ENCODE measurements around the gene KIF4B. TPM values are rescaled to one million over a fixed set of nuclear protein-coding genes. Genes with fewer than 3 reads are reported as not detected.
A peak's percentile ranks its signal among the peaks of the same experiment; 100 is the strongest.

KIF4B gene
- total RNA-seq (2021; fragmentation: NEBNext Ultra II Directional; extraction: Animal tissue kit (Norgen Biotek cat#: 25700)) (0.08 and 0.15 TPM in 2 replicates), polyA plus RNA-seq (2011; rRNA removed) (0.02 TPM in 2 replicates), polyA minus RNA-seq (2011; rRNA and poly(A)+ RNA removed) (0.03 and 0.12 TPM in 2 replicates)
- 0.01 TPM for polyA plus RNA-seq (2011; cell fraction: cytosol; rRNA removed)
- 0.04 TPM for polyA plus RNA-seq (2011; cell fraction: nucleus; rRNA removed)
- polyA plus RNA-seq (2012, experiment 1 of 2) = 0.04 to 0.18 TPM (median 0.08 TPM) in 3 of 4 replicates, not detected in the other
- not detected for polyA plus RNA-seq (2012, experiment 2 of 2)
- 0.04 TPM for polyA plus RNA-seq (2013, experiment 1 of 2)
- not detected for polyA plus RNA-seq (2013, experiment 2 of 2)
- polyA minus RNA-seq (2011; cell fraction: cytosol; rRNA and poly(A)+ RNA removed) = not detected
- not detected for polyA minus RNA-seq (2011; cell fraction: nucleus; rRNA and poly(A)+ RNA removed)
- long read RNA-seq, experiment 1 = 0 reads
- long read RNA-seq, experiment 2 = 0 reads

- ChIA-PET CTCF (ENCODE audit: partially characterized antibody) (interaction anchor here (1.5 to 4.2 kb wide), 2 partner anchors 12 to 14 kb away, joined by 3 to 23 read pairs; no protein-coding TSS in a partner anchor), POLR2A (ENCODE audit: partially characterized antibody) (no interaction called here)
- Histone ChIP-seq H3K27me3 (replicated peaks in 1 of 4; ENCODE audit: control insufficient read depth in 3 of 4, extremely low read depth in 1 of 4, insufficient read depth in 3 of 4, low read length in 3 of 4) (no peaks in the 10 kb centered on the region), H2AFZ (ENCODE audit: low read length) (no peak within 1 kb of the TSS), H3K18ac (ENCODE audit: extremely low read depth, low read length) (no peak within 1 kb of the TSS), H3K79me1 (ENCODE audit: low read depth, low read length) (no peaks in the 10 kb centered on the region), H3K79me2 (ENCODE audit: control insufficient read depth in 1 of 2, insufficient read depth in 2 of 2, low read length in 2 of 2) (no peaks in the 10 kb centered on the region), H3K9me3 (ENCODE audit: insufficient read depth in 2 of 2, low read depth in 1 of 2, low read length in 1 of 2) (no peaks in the 10 kb centered on the region), H3K23ac (ENCODE audit: insufficient read length) (no peak within 1 kb of the TSS), H2BK15ac (ENCODE audit: low read length) (no peak within 1 kb of the TSS), H2AK5ac (ENCODE audit: low read depth, low read length) (no peak within 1 kb of the TSS), H4K20me1 (replicated peaks in 1 of 2; ENCODE audit: control insufficient read depth in 1 of 2, insufficient read depth in 2 of 2, low read length in 2 of 2) (no peaks in the 10 kb centered on the region), H3K4me1 (replicated peaks in 1 of 4; ENCODE audit: control insufficient read depth in 3 of 4, insufficient read depth in 4 of 4, low read length in 3 of 4) (no peaks in the 10 kb centered on the region), H2BK5ac (ENCODE audit: low read depth, low read length) (no peak within 1 kb of the TSS), H3K27ac (ENCODE audit: low read depth, low read length) (no peak within 1 kb of the TSS), H3K23me2 (ENCODE audit: low read depth, low read length) (no peaks in the 10 kb centered on the region), H2BK120ac (replicated peaks; ENCODE audit: low read depth, low read length) (no peak within 1 kb of the TSS), H4K8ac (ENCODE audit: extremely low read depth, insufficient read depth, low read length) (no peak within 1 kb of the TSS), H3K4me2 (ENCODE audit: insufficient read depth in 1 of 2, low read depth in 2 of 2, low read length in 2 of 2) (no peak within 1 kb of the TSS), H3K36me3 (ENCODE audit: control insufficient read depth in 2 of 4, insufficient read depth in 4 of 4, low read length in 3 of 4) (no peaks in the 10 kb centered on the region), H3K4me3 (ENCODE audit: extremely low read depth in 1 of 4, insufficient read depth in 2 of 4, low read depth in 3 of 4, low read length in 4 of 4) (peak within 1 kb of the TSS in 1 of 4 experiments; percentile 18; a peak in 1 of 8 replicates), H2BK20ac (ENCODE audit: low read length) (no peak within 1 kb of the TSS), H3K14ac (ENCODE audit: insufficient read length) (no peak within 1 kb of the TSS), H2BK12ac (ENCODE audit: low read depth, low read length) (no peak within 1 kb of the TSS), H3K56ac (replicated peaks; ENCODE audit: insufficient read length, low read depth, low read length) (no peak within 1 kb of the TSS), H4K5ac (ENCODE audit: insufficient read length, low read depth, low read length) (no peak within 1 kb of the TSS), H3K9ac (replicated peaks in 1 of 4; ENCODE audit: extremely low read depth in 1 of 4, low read depth in 3 of 4, low read length in 3 of 4) (no peak within 1 kb of the TSS), H3K4ac (replicated peaks; ENCODE audit: insufficient read length, low read depth, low read length) (no peak within 1 kb of the TSS), H4K91ac (replicated peaks; ENCODE audit: insufficient read length, low read length) (no peak within 1 kb of the TSS)
- DNase-seq (ENCODE audit: low read depth in 1 of 2, low spot score in 2 of 2) (no peak), FAIRE-seq (no peak)
- 88% methylated on average over 19 of the region's 21 CpGs; no CpG with 5 or more reads in 1 of the 2 experiments for WGBS, 2 experiments (ENCODE audit: extremely low coverage in 1 of 2, insufficient coverage in 1 of 2, insufficient read length in 1 of 2, insufficient replicate concordance in 2 of 2, low coverage in 1 of 2, low lambda C conversion rate in 2 of 2, missing lambda C conversion rate in 1 of 2)
- TF ChIP-seq TAF1 (IDR thresholded peaks at IDR 0.05; ENCODE audit: low read depth, low read length) = no peak
Measured at GRCh38 chr5:155013526-155013925, at the start of gene KIF4B. Gene KIF4B (plus strand): TSS chr5:155013755. CDS start chr5:155013860, 105 bp downstream.

All from H1 (cell line).